Measurements from ENCODE around the gene TMEM31. TPM values are rescaled to one million over a fixed set of nuclear protein-coding genes. Genes with fewer than 3 reads are reported as not detected.

The TMEM31 gene
- polyA plus RNA-seq, 2 of the 4 experiments (the other 2 are of a cell fraction): 0.10 TPM; not detected in 1

DNA sequence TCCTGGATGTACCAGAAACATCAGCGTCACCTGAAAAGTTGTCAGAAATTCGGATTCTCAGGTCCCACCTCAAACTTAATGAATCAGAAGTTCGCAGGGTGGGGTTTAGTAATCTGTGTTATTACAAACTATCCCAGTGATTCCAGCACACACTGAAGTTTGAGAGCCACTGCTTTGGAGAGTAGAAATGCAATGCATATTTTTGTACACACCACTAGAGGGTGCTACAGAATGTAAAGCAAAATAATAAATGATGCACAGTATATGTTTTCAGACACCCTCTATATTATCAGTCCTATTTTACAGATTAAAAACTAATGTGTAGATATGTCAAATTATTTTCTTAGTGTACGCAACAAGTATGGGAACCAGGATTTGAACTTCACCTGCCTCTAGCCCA, 21.8 kb upstream of the TMEM31 start:
- CTCF ChIA-PET: interaction anchor here (1.0 to 1.4 kb wide), 2 partner anchors 24 to 89 kb away, joined by 3 to 6 read pairs; no protein-coding TSS in a partner anchor
- no peak overlapping the region for H3K4me3 ChIP-seq
- peaks cover 17% of the 10 kb centered on the region for H3K4me1 ChIP-seq
- no peak overlapping the region for H3K4me2 ChIP-seq
- ATAC-seq: no peak
- no peaks in the 10 kb centered on the region for H3K9me3 ChIP-seq
- no peak overlapping the region for H3K27ac ChIP-seq
- WGBS (ENCODE audit: missing lambda C conversion rate): 34% methylated on average over 4 of the region's 4 CpGs
- POLR2A ChIA-PET: no interaction called here
- FAIRE-seq: peak; percentile 89
- peak; percentile 13 to 28 for DNase-seq (ENCODE audit: low read depth in 1 of 2, low spot score in 1 of 2)
- TF ChIP-seq, protein P1, sequence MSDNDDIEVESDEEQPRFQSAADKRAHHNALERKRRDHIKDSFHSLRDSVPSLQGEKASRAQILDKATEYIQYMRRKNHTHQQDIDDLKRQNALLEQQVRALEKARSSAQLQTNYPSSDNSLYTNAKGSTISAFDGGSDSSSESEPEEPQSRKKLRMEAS (IDR thresholded peaks at IDR 0.05): no peak
- no peak for TF ChIP-seq HOXB13 (CRISPR knock-in tag; IDR thresholded peaks at IDR 0.05; ENCODE audit: low read depth)
- TF ChIP-seq RNF2 (IDR thresholded peaks at IDR 0.05; ENCODE audit: borderline replicate concordance, low read depth): no peak
- TF ChIP-seq TFCP2L1 (CRISPR knock-in tag; IDR thresholded peaks at IDR 0.05): no peak
- no peak for TF ChIP-seq PHF8 (IDR thresholded peaks at IDR 0.05; ENCODE audit: borderline replicate concordance, low read depth)
- TF ChIP-seq KDM5A (IDR thresholded peaks at IDR 0.05): no peak
- TF ChIP-seq, protein P2, sequence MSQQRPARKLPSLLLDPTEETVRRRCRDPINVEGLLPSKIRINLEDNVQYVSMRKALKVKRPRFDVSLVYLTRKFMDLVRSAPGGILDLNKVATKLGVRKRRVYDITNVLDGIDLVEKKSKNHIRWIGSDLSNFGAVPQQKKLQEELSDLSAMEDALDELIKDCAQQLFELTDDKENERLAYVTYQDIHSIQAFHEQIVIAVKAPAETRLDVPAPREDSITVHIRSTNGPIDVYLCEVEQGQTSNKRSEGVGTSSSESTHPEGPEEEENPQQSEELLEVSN (IDR thresholded peaks at IDR 0.05; ENCODE audit: borderline replicate concordance, low read depth): no peak
- TF ChIP-seq GATA3 (IDR thresholded peaks at IDR 0.05; ENCODE audit: borderline replicate concordance): no peak
- no peak for TF ChIP-seq EHF (CRISPR knock-in tag; IDR thresholded peaks at IDR 0.05)
- TF ChIP-seq RAD21 (conservative IDR thresholded peaks at IDR 0.05 in 1 of 2, IDR thresholded peaks at IDR 0.05 in 1 of 2): peak; percentile 46 to 50; a peak in 4 of 5 replicates
- TF ChIP-seq RCOR1 (IDR thresholded peaks at IDR 0.05; ENCODE audit: low read depth, low read length): no peak
- TF ChIP-seq MYC (IDR thresholded peaks at IDR 0.05; ENCODE audit: borderline replicate concordance, low read length): no peak
- TF ChIP-seq POLR2A (IDR thresholded peaks at IDR 0.05; ENCODE audit: low read length): no peak
- no peak for TF ChIP-seq EHMT2 (IDR thresholded peaks at IDR 0.05; ENCODE audit: low read depth)
- TF ChIP-seq RFX5 (IDR thresholded peaks at IDR 0.05): no peak
- no peak for TF ChIP-seq TP53 (CRISPR knock-in tag; IDR thresholded peaks at IDR 0.05)
- TF ChIP-seq, protein P3, sequence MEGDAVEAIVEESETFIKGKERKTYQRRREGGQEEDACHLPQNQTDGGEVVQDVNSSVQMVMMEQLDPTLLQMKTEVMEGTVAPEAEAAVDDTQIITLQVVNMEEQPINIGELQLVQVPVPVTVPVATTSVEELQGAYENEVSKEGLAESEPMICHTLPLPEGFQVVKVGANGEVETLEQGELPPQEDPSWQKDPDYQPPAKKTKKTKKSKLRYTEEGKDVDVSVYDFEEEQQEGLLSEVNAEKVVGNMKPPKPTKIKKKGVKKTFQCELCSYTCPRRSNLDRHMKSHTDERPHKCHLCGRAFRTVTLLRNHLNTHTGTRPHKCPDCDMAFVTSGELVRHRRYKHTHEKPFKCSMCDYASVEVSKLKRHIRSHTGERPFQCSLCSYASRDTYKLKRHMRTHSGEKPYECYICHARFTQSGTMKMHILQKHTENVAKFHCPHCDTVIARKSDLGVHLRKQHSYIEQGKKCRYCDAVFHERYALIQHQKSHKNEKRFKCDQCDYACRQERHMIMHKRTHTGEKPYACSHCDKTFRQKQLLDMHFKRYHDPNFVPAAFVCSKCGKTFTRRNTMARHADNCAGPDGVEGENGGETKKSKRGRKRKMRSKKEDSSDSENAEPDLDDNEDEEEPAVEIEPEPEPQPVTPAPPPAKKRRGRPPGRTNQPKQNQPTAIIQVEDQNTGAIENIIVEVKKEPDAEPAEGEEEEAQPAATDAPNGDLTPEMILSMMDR (IDR thresholded peaks at IDR 0.05): peak; percentile 65
- peak; percentile 47; the same call in 2 of the 3 replicates for TF ChIP-seq SMC3 (IDR thresholded peaks at IDR 0.05)
- TF ChIP-seq, protein P4, sequence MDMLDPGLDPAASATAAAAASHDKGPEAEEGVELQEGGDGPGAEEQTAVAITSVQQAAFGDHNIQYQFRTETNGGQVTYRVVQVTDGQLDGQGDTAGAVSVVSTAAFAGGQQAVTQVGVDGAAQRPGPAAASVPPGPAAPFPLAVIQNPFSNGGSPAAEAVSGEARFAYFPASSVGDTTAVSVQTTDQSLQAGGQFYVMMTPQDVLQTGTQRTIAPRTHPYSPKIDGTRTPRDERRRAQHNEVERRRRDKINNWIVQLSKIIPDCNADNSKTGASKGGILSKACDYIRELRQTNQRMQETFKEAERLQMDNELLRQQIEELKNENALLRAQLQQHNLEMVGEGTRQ (IDR thresholded peaks at IDR 0.05): no peak
- no peak for TF ChIP-seq CHD2 (IDR thresholded peaks at IDR 0.05; ENCODE audit: low read length, partially characterized antibody)
- TF ChIP-seq NPAS2 (CRISPR knock-in tag; IDR thresholded peaks at IDR 0.05; ENCODE audit: borderline replicate concordance): no peak
- TF ChIP-seq, protein P5, sequence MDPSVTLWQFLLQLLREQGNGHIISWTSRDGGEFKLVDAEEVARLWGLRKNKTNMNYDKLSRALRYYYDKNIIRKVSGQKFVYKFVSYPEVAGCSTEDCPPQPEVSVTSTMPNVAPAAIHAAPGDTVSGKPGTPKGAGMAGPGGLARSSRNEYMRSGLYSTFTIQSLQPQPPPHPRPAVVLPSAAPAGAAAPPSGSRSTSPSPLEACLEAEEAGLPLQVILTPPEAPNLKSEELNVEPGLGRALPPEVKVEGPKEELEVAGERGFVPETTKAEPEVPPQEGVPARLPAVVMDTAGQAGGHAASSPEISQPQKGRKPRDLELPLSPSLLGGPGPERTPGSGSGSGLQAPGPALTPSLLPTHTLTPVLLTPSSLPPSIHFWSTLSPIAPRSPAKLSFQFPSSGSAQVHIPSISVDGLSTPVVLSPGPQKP (IDR thresholded peaks at IDR 0.05; ENCODE audit: low read depth, low read length): no peak

DNA sequence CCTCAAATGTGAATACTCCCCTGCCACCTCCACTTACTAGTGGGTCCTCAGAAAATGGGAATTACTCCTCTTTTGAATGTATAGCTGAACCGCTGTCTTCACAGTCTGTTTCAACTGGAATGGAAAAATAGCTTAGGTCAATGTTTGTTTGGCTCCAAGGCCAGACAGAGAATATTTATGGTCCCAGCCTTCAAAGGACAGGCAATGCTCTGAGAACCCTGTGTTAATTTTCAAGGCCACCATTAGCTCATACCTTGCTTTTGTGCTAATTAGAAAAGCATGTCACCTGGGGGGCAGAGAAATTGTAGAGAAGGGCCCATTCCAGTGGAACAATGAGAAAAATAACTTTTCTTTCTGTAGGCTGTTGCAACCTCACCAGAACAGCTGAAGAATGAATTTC, 19.6 kb upstream of the TMEM31 start:
- ChIA-PET POLR2A (no interaction called here), CTCF (interaction anchor here (0.7 to 1.9 kb wide), 7 partner anchors 10 to 127 kb away, joined by 3 to 6 read pairs (median 4); partner anchors contain the start of gene TMEM31)
- no peak overlapping the region for H3K4me3 ChIP-seq
- DNase-seq (ENCODE audit: low read depth in 1 of 2, low spot score in 1 of 2) (no peak), FAIRE-seq (no peak), ATAC-seq (no peak)
- 100% methylated on average over 1 of the region's 1 CpG for WGBS (ENCODE audit: missing lambda C conversion rate)
- TF ChIP-seq, protein P3 (IDR thresholded peaks at IDR 0.05): no peak
- TF ChIP-seq JUN (IDR thresholded peaks at IDR 0.05): no peak
- TF ChIP-seq HOXB5 (CRISPR knock-in tag; IDR thresholded peaks at IDR 0.05): no peak
- TF ChIP-seq, protein P6, sequence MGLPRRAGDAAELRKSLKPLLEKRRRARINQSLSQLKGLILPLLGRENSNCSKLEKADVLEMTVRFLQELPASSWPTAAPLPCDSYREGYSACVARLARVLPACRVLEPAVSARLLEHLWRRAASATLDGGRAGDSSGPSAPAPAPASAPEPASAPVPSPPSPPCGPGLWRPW (IDR thresholded peaks at IDR 0.05): no peak
- H3K9me3 ChIP-seq: no peaks in the 10 kb centered on the region
- H3K4me1 ChIP-seq: peaks cover 6% of the 10 kb centered on the region; the same call in 1 of the 3 replicates
- no peak overlapping the region for H3K4me2 ChIP-seq
- no peak overlapping the region for H3K27ac ChIP-seq

Measured in A549 (cell line).